NCI-H2029 treated with DMSO at 0.1 percent for 48 hours (cell line): ENCODE results near the gene HOXD3.

Experiments
- DNase-seq: peaks from one replicate; lab custom pipeline; 2025; lab: John Stamatoyannopoulos, UW

The HOXD3 gene

DNA sequence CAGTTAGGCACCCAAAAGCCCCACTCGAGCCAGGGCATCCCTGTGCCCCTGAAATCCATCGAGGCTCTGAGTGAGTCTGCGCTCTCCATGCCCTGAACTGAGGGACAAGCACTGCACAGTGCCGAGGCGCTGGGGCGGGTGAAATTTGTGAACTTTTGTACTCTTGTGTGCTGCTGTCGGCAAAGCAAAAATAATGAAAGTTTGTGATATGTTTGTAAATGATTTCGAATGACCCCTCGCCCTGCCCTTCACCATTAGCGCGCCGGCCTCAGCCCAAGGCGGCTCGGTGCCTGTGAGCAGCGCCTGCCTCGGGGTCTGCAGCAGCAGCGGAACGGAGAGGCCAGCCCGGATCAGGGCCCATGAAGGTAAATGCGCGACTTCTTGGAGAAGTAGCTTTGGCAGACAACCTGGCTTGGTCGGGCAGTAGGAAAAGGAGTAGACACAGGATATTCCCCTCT lies 7.6 kb upstream of the HOXD3 start:
- no peak for DNase-seq

DNA sequence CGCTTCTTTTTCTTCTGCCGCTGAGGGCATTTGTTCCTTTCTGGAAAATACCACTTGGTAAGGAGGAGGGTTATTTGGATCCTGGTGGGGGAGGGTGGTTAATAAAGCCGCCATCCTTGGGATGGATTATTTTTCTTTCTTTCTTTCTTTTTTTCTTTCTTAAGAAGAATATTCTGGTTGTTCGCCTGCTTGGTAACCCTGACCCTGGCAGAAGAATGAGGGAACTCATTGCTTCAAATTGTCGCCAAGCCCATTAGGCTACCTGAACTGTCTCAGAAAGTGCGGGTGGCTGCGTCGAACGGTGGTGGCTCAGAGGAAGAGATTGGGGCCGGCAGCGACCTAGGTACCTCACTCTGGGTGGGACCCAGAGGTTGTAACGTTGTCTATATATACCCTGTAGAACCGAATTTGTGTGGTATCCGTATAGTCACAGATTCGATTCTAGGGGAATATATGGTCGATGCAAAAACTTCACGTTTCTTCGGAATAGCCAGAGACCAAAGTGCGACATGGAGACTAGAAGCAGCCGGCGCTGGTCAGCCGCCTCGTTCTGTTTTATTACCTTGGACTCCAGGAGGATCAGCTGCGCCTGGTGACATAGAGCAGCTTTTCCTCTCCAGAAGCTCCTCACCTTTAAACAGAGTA lies 7.0 kb upstream of the HOXD3 start:
- DNase-seq, result no peak

DNA sequence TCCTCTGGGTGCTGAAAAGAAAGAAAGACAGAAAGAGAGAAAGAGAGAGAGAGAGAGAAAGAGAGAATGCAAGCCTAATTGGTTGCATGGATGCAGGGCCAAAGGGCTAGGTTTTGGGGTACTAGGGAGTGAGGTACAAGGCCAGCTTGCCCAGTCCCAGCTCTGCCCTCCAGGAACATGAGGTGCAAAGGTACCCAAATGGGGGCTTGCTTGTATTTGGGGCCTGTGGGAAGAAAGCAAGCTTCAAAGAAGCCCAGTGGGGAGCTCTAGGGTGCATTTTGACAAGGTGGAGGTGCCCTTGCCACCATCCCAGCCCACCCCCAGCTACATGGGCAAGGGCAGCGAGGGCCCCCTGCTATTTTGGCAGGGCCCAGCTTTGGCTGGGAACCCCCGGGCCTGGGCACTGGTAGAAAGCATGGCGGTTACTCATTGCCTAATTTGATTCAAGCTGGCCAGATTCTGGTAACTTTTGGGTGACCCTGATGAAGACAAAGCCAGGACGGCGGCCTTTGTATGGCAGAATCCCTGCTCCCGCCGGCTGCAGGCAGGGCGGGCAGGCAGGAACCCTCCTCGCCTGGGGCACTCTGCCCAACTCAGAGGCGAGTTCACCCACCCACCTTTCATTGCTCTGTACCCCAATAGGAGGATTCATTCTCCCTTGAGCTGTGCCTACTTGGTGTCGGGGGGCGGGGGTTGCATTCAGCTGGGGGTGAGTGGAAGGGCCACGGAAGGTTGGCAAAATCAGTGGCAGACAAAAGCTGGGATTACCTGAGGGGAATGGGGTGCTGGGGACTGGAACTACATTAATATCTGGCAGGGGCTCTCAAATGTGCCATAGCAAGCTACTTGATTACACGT lies 6.3 kb upstream of the HOXD3 start:
- no peak for DNase-seq

DNA sequence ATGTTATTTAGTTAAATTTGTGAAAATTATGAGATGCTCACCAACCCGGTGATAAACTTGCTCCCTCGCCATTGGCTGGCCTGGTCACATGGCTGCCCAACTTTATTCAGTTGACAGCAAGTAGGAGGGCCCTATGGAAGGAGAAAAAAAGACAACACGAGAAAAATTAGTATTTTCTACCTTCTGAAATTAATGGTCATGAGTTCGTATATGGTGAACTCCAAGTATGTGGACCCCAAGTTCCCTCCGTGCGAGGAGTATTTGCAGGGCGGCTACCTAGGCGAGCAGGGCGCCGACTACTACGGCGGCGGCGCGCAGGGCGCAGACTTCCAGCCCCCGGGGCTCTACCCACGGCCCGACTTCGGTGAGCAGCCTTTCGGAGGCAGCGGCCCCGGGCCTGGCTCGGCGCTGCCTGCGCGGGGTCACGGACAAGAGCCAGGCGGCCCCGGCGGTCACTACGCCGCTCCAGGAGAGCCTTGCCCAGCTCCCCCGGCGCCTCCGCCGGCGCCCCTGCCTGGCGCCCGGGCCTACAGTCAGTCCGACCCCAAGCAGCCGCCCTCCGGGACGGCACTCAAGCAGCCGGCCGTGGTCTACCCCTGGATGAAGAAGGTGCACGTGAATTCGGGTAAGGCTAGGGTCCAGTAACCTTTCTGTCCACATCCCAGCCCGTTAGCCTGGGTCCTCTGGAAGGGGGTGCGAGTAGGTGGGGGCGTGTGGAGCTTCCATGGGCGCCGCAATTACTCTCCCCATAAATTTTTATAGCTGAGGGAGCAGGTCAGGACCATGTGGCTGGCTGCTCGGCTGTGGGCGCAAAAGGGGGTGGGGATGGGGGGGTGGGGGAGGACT lies 5.4 kb upstream of the HOXD3 start, which contains the start of gene HOXD4:
TSS of gene HOXD4 (plus strand) at position 109 of the 846 bp plus-strand sequence. CDS start at position 193, 84 bp downstream.
- DNase-seq, result no peak

DNA sequence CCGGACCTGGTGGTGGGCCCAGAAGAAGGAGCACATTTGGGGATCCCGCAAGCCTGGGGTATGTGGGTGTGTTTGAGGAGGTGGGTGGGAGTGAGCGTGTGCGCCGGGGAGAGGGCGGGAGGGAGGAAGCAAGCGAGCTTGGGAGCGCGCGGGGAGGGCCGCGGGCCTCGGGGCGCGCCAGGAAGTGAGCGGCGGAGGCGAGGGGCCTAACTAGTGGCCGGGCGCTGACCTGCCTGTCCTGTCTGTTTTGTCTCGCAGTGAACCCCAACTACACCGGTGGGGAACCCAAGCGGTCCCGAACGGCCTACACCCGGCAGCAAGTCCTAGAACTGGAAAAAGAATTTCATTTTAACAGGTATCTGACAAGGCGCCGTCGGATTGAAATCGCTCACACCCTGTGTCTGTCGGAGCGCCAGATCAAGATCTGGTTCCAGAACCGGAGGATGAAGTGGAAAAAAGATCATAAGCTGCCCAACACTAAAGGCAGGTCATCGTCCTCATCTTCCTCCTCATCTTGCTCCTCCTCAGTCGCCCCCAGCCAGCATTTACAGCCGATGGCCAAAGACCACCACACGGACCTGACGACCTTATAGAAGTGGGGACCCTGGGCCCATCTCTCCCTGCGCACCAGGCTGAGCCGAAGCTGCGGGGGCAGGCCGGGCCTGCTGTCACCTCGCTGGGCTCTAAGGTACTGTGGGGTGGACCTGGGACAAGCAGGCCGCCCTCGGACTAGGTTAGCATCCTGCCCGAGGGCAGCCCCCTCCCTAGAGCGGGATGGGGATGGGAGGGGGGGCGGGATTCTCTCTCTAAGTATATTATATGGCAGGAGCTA lies 4.5 kb upstream of the HOXD3 start:
- DNase-seq, result no peak

DNA sequence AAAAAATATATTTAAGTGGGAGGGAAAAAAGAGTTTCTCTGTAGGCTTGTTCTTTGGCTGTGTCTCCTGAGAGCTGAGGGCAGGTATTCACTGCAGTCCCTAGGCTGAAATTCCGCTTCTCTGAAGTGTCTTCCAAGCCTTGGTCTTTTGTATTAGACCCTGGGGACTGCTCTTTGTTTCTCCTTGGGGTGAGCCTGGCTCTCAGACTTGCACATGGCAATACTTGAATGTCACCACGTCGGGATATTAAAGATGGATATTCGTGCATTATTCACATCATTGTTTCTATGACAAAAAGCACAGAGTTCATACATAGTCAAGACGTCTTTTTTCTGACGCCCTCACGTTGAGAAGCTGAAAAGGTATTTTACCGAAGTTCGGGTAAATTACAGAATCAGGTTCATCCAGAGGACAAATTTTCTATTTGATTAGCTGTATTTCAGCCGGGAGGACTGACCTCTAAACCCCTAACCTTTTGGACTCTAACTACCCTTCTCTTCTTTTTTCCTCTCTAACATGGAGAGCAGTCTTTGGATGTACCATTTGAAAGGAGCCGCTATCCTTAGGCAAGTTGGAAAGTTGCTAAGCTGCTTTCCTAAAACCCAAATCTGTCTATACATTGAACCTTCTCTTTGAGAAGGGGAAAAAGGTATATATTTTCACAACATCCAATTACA lies 2.4 kb upstream of the HOXD3 start:
- no peak for DNase-seq

DNA sequence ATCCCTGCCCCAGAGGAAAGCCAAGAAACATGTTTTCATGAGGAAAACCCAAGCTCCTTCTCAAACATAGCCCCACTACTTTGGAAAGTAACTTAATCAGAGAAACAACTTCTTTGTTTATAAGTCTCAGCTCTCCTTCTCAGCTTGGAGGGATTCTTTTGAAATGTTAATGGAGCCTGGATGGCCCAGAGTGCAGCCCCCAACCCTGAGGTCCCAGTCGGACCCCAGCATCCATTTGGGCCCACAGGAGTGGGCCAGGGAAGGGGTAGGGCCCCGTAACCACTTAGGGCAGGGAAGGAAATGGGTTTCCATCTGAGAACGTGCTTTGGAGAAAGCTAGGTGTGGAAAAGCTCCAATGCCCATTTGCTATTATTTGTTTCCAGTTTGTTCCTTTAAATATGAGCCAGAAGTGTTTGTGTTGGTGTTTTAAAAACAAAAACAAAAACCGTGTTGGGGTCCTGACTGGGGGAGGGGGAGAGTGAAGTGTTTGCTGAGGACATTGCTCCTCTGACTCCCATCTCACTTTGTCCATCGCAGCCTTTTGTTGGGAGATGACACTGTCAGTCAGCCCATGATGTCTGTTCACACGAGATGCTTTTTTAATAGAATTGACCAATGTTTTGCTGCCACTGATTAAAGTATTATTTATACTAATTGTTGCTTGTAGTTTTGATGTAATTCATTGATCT lies 1.6 kb upstream of the HOXD3 start:
- DNase-seq, result no peak

DNA sequence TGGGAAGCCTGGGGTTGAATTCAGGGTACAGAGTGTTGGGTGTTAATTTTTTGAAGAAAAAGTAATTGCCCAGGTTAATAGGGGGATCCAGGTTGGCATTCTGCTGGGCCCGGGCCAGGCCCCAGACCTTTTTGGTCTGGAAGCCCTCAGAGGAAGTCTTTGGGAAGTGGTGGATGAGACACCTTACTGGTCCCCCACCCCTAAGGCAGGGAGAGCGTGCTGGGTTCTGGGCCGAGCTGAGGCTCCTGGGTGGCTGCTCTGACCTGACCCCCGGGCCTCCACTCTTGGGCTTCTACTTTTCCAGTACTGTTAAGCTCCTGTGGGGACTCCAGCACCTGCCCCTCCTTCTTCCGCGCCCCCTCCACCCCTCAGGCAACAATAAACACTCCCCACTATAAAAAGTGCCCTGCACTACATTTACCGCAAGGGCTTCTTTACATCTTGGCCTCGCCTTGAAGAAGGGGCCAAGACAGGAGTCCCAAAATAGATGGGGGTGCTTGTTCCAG lies 753 bp upstream of the HOXD3 start:
- DNase-seq, result no peak

DNA sequence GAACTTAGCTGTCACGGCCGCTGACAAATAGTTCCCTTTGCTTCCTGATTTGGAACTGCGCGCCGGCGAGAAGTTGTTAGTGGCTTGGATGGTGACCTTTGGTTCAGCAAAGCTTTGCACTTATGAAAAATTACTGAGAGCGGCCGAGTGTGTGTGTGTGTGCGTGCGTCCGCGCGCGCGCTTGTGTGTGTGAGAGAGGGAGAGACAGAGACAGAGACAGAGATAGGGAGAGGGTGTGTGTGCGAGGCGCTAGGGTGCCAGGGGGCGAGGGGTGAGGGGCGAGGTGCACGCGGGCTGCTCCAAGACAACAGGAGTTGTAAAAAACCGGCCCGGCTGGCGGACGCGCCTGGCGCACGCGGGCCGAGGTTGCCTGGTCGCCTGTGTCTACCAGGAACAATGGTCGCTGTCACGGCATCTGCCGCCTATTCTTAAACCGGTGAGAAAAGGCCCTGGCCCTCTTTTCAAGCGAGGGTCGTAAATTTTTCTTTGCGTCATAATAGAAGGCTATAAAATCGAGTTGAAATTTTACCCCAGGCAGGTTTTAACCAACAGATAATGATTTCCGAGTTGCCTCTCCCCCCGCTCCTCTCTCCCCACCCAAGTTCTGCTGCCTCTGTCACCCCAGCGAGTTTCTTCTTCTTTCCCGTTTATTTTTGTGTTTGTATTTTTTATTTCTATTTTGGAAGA lies 535 bp downstream of the HOXD3 start:
- no peak for DNase-seq

DNA sequence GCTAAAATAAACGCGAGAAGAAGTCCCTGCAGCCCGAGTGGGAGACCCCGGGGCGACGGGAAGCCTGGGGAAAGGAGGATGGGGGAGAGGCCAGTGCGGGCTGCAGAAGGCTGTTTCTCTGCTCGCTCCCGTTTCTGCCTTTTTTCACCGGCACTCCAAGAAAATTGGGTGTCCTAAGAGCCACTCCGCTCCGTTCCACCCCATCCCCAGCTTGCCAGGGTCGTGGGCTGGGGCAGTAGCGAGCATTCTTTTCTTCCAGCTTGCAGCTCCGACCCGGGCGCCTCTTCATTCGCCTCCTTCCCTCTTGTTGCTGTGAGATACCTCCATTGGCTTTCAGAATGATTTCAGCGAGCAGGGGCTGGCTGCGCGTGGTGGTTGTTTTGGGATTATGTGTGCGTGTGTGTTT lies 1.1 kb downstream of the HOXD3 start:
- DNase-seq, result no peak

DNA sequence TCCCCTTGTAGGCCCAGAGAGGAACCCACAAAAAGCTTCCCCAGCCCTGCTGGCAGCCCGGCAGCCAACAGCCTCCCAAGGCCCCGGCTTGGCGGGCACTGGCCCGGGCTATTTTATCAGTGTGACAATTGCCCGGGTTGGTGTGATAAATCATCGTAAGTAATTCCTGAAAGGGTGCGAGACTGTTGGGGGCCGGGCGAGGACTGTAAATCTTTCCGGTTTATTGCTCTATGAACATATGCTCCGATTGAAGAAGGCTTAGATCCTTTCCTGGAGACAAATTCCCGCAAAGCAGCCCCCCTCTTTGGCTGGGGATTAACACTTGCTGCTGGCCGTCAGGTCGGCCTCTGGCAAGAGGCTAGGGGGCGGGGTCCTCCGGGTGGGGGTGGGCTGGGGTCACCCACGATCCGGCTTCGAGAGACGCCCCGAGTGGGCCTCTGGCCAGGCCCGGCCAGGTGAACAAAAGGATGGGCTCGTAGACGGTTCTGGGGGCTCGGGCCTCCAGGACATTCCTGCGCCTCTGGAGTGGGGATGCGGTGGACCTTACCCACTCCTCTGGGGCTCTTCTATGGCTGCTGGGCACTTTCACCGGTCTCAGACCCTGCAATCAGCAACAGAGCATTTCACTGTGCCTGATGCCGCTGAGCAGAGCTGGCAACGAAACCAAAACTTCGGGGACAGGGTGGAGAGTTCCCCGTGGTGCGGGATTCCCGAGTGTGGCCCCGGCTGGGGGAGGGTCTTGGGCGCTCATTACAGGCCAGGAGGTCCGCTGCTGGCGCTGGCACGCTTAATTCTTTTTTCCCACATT lies 2.0 kb downstream of the HOXD3 start:
- no peak for DNase-seq

DNA sequence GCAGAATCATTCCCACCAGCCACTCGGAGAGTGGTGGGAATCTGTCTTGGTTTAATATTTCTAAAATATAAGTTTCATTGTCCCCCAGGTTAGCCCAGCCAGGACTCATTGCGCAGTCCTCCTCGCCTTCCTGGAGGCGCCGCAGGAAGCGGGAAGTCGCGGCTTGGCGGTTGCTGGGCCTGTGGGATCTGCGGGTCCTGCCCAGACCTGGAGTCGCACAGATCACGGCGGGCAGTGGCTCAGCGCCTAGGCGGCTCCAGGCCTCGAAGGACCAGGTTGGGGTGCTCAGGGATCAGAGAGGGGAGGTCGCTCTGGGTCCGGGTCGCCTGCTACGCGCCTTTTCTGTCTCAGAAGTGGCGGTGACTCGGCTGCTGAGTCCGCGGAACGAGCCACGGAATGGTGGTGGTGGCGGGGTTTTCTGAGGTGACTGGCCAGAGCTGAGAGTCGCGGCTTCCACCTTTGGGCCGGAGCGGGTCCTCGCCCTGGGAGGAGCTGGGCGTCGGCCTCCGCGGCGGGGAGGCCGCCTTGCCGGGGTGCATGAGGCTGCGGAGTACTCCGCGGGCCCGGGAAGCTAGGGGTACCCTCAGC lies 2.6 kb downstream of the HOXD3 start:
- no peak for DNase-seq

DNA sequence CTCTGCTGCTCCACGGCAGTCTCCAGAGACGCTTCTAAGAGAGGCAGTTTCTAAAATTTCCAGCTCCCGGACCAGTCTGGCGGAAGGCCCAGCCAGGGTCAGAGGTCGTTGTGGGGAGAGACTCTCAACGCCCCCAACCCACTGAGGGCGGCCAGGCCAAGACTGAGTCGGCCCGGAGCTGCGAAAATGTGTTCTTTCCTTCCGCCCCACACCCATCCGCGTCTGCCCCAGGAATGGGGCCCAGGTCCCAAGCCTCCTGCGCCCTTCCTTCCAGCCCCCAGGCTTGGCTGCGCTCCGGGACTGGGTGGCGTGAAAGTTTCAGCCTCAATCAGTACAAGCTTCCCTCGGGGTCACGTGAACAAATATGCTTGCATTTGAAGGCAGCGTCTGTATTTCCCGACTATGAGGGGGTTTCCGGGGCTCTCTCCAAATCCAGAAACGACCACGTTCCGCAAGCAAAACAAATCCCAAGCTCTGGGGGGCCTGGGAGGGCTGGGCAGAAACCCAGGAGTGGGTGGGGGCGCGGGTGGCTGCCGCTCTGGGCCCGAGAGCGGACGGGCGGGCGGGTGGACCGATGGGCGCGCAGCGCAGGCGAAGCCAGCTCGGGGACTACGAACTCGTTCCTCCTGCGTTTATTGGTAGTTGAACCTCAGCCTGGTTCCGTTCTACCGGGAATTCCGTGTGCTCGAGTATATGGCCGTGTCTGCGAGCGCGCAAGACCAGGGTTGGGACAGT lies 3.3 kb downstream of the HOXD3 start:
- DNase-seq, result no peak

DNA sequence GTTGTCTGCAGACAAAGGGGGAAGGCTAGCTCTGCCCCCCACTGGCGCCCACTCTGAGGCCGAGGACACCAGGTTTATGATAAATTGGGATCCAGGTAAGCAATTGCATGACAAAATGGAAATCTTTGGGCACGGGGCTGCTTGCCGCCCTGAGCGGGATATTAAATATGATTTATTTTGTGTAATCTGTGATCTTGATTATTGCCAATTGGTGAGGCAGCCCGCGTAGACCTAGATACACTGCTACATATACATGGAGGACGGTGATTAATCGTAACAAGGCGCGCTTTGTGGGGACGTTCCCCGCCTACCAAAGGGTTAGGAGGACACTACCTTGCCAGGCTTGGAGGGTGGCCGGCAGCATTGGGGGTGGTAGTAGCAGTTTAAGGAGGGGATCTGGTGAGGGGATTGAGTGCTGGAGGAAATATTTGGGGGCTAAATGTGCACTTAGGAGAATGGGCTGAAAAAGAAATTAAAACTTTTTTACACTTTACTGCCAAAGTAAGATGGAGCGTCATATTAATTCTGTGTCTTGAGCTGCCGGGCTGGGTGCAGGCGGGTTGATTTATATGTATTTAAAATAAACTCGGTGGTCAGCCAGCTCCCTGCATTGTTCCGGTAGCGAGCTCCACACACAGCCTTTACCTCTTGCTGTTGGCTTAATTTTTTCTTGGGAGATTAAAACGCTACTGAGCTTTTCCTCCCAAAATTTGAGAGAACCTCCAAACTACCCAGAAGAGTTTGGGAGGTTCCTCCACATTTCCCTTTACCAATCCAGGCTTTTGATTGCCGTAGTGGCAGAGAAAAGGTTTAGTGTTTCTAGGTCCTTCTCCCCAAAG lies 4.1 kb downstream of the HOXD3 start:
- DNase-seq, result no peak

DNA sequence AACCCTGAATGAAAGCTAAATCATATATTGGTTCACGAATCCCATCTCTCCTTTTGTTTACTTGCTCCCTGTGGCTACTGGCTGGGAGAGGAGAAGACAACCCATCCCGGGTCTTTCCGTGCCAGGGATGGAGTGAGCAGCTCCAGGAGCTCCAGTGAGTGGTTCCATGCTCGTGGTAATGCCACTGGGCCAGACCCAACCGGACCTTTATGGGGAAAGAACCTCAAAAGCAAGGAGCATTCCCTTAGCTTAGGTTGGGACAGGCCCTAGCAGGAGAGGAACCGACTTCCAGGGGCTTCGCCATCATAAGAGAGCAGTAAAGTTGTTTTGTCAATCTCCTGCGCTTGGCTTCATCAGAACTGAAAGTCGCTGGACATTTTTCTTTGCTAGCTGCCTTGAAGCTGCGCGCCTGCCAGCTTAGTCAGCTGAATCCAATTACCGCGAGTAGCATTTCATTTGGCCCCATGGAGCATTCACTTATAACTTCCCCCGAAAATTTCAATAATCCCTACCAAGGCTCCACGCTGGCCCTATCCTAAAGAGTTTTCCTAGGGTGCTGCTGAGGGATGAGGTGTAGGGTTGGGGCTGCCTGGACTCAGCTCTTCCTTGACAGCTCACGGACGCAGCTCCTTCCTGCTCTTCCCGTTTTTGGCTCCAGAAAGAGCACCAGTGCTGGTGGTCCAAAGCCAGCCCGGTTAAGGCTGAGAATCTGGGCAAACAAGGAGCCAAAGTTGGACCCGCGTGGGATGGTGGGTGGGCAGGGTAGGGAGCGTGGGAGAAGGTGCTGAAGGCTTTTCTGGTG lies 4.9 kb downstream of the HOXD3 start:
- DNase-seq, result no peak
